ENCODE data around the gene CEP20.

CEP20 gene

GRCh38 chr16:15897121-15897780 is 8.8 kb upstream of the CEP20 start:
- DNase-seq, result no peak

- no peak for DNase-seq
Measured at GRCh38 chr16:15894571-15895374, 6.4 kb upstream of the CEP20 start.

DNA sequence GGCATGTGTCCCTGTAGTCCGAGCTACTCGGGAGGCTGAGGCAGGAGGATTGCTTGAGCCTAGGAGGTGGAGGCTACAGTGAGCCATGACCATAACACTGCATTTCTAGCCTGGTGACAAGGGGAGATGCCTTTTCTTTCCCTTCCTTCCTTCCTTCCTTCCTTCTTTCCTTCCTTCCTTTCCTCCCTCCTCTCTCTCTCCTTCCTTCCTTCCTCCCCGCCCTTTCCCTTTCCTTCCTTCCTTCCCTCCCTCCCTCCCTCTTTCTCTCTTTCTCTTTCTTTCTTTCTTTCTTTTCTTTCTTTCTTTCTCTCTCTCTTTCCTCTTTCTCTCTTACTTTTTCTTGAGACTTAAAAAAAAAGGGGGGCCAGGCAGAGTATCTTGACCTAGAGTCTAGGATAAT is 3.1 kb upstream of the CEP20 start:
- DNase-seq, result no peak

DNA sequence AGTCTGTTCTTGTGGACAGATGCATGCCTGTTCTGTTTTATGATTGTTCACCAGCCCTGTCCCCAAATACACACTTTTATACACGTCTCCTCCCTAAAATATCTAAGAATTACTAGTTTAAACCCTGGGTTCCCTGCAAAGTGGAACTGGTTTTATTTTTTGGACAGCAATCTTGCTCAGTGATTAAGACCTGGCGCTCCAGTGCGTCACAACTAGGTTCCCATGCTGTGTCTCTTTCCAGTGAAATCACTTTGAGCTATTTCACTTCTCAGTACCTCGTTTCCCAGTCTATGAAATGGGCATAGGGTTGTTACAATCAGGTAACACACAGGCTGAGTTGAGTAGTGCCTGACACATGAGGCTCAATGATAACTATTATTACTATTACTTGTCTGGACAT is 1.1 kb downstream of the CEP20 start:
- no peak for DNase-seq

GRCh38 chr16:15886078-15886477 is 2.3 kb downstream of the CEP20 start:
- DNase-seq, result no peak

GRCh38 chr16:15885560-15886001 is 2.8 kb downstream of the CEP20 start:
- DNase-seq, result no peak

- no peak for DNase-seq
Measured at GRCh38 chr16:15882563-15882962, 5.8 kb downstream of the CEP20 start.

DNA sequence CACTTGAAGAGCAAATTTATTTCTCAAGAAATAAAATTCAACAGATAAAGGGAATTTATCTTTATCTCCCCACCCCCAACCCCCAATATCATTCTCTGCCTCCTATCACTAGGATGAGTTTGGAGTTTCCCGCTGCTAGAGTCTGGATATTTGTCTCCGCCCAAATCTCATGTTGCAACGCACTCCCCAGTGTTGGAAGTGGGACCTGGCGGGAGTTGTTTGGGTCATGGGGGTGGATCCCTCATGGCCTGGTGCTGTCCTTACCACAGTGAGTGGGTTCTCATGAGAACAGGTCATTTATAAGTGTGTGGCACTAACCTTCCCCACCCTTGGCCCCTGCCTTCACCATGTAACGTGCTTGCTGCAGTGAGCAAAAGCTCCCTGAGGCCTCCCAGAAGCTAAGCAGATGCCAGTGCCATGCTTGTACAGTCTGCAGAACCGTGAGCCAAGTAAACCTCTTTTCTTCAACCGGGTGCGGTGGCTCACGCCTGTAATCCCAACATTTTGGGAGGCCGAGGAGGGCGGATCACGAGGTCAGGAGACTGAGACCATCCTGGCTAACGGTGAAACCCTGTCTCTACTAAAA is 6.5 kb downstream of the CEP20 start:
- DNase-seq, result no peak

DNA sequence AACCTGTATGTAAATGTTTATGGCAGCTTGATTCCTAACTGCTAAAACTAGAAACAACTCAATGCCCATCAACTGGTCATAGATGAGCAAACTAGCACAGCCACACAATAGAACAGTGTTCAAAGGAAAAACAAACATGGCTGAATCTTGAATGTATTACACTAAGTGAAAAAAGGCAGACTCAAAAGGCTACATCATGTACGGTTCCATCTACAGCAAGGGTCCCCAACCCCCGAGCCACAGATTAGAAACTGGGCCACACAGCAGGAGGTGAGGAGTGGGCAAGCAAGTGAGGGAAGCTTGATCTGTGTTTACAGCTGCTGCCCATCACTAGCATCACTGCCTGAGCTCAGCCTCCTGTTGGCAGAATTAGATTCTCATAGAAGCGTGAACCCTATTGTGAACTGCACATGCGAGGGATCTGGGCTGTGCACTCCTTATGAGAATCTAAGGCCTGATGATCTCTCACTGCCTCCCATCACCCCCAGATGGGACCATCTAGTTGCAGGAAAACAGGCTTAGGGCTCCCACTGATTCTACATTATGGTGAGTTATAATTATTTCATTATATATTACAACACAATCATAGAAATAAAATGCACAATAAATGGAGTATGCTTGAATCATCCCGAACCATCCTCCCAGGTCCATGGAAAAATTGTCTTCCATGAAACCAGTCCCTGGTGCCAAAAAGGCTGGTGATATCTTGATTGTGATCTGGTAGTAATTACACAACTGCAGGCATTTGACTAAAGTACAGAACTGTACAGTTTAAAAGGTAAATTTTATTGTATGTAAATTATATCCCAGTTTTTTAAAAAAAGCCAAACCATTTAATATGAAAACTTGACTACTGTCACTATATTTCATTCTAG is 7.7 kb downstream of the CEP20 start:
- no peak for DNase-seq

DNA sequence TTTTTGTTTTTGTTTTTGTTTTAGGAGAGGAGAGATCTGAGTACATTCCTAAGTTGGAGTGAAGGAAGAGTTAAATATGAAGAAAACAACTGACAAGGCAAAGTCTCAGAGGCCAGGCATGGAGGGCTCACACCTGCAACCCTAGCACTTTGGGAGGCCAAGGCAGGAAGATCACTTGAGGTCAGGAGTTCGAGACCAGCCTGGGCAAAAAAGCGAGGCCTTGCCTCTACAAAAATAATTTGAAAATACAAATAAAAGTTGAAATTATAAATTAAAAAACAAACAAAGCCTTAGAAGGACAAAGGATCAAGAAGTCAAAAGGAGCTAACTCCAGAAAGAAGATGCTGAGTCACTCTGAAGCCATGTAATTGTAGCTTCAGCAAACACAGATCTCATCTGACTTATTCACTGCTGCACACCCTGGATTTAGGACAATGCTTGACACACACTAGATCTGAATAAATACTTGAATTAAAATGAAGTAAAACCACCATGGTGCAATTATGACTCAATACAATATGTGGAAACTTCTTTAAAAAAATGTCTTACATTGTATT is 9.1 kb downstream of the CEP20 start:
- no peak for DNase-seq

DNA sequence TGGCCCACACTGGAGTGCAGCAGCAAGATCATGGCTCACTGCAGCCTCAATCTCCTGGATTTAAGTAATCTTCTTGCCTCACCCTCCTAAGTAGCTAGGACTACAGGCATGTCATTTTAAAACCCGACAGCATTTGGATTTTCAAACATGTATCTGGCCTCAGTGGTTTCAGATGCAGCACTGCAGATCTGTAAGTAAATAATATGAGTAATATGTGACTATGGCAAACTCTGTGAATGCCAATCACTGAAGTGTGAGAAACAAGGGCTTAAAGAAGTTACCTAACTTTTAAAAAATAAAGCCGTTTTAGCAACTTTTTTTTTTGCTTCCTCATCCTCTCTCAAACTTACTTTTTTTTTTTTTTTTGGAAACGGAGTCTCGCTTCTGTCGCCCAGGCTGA is 11.9 kb downstream of the CEP20 start:
- DNase-seq, result no peak

DNA sequence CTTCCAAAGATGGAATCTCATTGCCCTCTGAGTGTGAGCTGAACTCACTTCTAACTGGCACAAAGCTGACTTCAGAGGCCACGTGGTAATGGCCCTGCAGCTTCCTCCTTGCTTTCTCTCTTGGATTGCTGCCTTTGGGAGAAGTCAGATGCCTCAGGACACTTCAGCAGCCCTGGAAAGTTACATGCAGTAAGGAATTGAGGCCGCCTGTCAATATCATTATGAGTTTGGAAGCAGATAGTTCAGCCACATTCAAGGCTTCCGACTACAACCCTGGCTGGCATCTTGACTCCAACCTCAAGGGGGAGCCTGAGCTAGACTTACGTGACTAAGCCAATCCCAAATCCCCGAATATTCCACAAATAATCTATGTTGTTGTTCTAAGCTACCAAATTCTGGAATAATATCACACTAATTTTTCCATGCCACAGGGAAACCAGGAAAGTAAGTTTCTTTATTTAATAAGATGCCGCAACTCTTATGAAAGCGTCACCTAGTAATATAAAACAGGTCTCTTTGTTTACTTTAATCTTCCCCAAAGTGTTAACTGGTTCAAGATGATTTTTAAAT is 13.6 kb downstream of the CEP20 start:
- DNase-seq, result no peak

DNA sequence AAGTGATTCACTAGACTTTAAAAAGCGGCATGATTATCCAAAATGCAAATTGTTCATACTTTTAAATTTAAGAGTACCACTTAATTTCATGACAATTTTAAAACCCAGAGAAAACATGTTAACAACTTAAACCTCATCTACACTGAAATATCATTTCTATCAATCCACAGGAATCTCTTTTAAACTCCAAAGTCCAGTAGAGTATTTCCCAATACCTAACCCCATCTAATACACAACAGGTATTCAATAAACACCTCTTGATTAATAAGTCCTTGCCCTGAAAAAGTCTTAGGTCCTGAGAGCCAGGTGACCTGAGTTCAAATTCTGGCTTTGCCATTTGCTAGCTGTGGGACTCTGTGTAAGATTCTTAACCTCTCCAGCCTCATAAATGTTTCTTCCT is 14.7 kb downstream of the CEP20 start:
- DNase-seq, result no peak

GRCh38 chr16:15873301-15873700 is 15.1 kb downstream of the CEP20 start:
- DNase-seq, result no peak

GRCh38 chr16:15870011-15870410 is 18.4 kb downstream of the CEP20 start:
- no peak for DNase-seq

GRCh38 chr16:15866451-15866850 is 22.0 kb downstream of the CEP20 start:
- DNase-seq, result no peak

- DNase-seq, result no peak
Measured at GRCh38 chr16:15865742-15866141, 22.7 kb downstream of the CEP20 start.

- no peak for DNase-seq
Measured at GRCh38 chr16:15864939-15865338, 23.5 kb downstream of the CEP20 start.

DNA sequence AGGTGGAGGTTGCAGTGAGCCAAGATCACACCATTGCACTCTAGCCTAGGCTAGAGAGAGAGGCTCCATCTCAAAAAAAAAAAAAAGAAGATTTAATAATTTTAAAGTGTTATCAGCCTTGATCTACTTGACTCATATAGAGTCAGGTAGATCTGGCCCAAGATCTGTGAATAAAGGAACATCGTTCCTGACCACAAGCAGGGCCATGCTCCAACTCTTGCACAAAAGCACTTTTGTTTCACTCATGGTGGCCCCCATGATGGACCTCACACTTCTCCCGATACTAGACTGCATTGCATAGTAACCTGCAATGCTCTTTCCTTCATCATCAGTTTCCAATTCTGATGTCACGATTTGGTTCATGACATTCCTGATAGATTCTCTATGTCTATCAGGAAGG is 26.4 kb downstream of the CEP20 start:
- DNase-seq, result no peak

GRCh38 chr16:15858921-15859668 is 29.3 kb downstream of the CEP20 start:
- DNase-seq, result no peak

- no peak for DNase-seq
Measured at GRCh38 chr16:15857724-15858560, 30.5 kb downstream of the CEP20 start.
